NOMO-1 treated with DMSO at 0.1 percent for 48 hours (cell line): ENCODE results near the gene CSNK1G1.
"Not testable (repeated sequence)": the region's sequence is repeated elsewhere in the genome, so short reads cannot be mapped to it uniquely, and the experiment has no call there.

Source experiments
- DNase-seq: peaks from one replicate; lab custom pipeline; 2025; ENCODE audit not compliant: unreplicated experiment; lab: John Stamatoyannopoulos, UW

CSNK1G1 gene

DNA sequence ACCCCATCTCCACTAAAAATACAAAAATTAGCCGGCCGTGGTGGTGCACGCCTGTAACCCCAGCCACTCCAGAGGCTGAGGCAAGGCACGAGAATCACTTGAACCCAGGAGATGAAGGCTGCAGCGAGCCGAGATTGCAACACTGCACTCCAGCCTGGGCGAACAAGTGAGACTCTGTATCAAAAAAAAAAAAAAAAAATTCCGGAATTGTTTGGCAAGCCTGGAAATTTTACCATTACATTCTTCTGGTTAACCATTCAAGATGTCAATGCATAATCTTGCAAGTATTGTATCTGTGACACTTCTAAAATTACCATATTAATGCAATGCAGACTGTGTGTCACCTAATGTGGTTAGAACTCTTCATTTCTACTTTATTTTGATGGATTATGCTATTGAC is 67.0 kb downstream of the CSNK1G1 start:
- DNase-seq, result no peak

GRCh38 chr15:64288577-64288976 is 67.4 kb downstream of the CSNK1G1 start:
- DNase-seq, result no peak

- no peak for DNase-seq
These were observed 68.0 kb downstream of the CSNK1G1 start for GRCh38 chr15:64287953-64288352.

DNA sequence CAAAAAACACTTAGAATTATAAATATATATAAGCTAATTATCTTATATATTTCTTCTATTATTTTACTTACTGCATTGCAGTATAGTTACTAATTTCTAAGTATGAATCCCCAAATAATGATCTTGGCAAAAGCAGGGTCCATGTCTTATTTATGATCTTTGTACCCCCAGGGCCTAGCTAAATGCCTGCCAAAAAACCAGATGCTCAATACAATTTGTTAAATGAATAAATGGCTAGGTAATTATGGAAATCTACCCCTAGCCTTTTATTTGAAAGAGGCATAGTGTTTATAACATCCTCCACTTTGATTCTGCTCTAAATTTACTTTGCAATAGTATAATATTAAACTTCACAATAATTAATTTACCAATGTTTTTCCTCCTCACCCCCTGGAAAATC is 69.5 kb downstream of the CSNK1G1 start:
- DNase-seq, result no peak

- DNase-seq, result no peak
These were observed 70.1 kb downstream of the CSNK1G1 start for GRCh38 chr15:64285871-64286270.

GRCh38 chr15:64285150-64285549 is 70.8 kb downstream of the CSNK1G1 start:
- DNase-seq, result no peak

- peak; percentile 83 for DNase-seq
These were observed 71.9 kb downstream of the CSNK1G1 start for GRCh38 chr15:64284042-64284441.

- no peak for DNase-seq
These were observed 73.3 kb downstream of the CSNK1G1 start for GRCh38 chr15:64282701-64283100.

DNA sequence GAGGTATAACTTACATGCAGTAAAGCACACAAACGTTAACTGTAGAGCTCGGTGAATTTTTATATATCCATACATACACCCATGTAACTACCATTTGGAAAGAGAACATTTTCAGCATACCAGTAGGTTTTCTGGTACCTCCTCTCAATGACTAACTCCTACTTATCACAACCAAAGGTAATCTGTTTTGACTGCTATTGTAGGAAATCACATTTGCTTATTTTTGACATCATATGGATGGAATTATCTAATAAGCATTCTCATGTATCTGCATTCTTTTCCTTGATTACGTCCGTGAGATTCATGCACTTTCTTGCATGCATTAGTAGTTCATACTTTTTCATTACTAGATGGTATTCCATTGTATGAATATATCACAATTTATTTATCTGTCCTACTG is 76.8 kb downstream of the CSNK1G1 start:
- DNase-seq, result no peak

- peak; percentile 43 for DNase-seq
These were observed 80.0 kb downstream of the CSNK1G1 start for GRCh38 chr15:64275934-64276333.

GRCh38 chr15:64274341-64274950 is 81.5 kb downstream of the CSNK1G1 start:
- peak; percentile 31 for DNase-seq

DNA sequence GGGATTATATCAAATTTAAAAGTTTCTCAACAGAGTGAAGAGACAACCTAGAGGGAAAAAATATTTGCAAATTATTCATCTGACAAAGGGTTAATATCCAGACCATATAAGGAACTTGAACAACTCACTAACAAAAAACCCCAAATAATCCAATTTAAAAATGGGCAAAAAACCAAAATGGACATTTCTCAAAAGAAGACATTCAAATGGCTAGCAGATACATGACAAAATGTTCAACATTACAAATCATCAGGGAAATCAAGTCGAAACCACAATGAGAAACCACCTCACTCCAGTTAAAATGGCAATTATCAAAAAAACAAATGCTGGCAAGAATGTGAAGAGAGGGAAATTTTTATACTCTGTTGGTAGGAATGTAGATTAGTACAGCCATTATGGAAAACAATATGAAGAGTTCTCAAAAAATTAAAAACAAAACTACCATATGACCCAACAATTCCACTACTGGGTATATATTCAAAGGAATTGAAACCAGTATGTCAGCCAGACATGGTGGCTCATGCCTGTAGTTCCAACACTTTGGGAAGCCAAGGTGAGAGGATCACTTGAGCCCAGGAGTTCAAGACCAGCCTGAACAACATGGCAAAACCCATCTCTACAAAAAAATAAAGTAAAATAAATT is 88.5 kb downstream of the CSNK1G1 start:
- no peak for DNase-seq

- not testable (repeated sequence) for DNase-seq
These were observed 90.8 kb downstream of the CSNK1G1 start for GRCh38 chr15:64265188-64265587.

GRCh38 chr15:64264502-64264901 is 91.5 kb downstream of the CSNK1G1 start:
- no peak for DNase-seq

- DNase-seq, result no peak
These were observed 92.4 kb downstream of the CSNK1G1 start for GRCh38 chr15:64263567-64263966.

- DNase-seq, result no peak
These were observed 99.9 kb downstream of the CSNK1G1 start for GRCh38 chr15:64256051-64256450.

GRCh38 chr15:64251658-64252057 is 104.3 kb downstream of the CSNK1G1 start:
- no peak for DNase-seq

DNA sequence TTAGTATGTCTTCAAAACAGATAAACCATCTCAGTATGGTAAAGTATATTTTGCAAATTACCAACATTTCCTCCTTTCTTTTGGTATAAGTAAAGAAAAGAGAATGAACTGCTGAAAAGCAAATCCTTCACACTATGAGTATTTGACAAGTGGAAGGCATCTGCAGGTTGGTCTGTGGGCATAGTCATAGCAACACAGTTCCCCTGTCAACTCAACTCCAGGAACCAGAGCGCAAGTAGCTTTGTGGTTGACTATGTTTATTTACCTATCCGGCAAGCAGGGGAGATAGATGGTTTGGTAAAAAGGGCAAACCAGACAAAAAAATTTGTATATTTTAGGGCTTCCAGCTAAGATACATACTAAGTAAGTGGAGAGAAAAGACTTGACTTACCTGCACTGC is 104.9 kb downstream of the CSNK1G1 start:
- no peak for DNase-seq

- DNase-seq, result no peak
These were observed 105.9 kb downstream of the CSNK1G1 start for GRCh38 chr15:64249883-64250575.

DNA sequence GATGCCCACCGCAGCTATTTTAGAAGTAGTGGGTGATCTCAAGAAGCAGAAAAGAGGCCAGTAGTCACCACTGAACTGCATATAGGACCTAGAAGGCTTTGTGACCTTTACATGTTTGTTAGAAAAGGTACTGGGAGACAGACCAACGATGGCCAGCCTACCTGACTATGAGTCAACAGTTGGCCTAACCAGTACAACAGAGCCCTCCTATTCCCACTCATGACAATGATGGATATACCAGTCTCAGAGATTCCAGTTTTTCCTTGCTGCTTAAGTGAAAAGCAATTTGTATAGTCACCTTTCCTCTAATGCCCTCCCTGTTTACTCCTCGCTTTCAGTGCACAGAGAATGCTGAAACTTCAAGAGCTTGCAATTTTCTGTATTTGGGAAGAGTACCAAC is 106.6 kb downstream of the CSNK1G1 start:
- no peak for DNase-seq

DNA sequence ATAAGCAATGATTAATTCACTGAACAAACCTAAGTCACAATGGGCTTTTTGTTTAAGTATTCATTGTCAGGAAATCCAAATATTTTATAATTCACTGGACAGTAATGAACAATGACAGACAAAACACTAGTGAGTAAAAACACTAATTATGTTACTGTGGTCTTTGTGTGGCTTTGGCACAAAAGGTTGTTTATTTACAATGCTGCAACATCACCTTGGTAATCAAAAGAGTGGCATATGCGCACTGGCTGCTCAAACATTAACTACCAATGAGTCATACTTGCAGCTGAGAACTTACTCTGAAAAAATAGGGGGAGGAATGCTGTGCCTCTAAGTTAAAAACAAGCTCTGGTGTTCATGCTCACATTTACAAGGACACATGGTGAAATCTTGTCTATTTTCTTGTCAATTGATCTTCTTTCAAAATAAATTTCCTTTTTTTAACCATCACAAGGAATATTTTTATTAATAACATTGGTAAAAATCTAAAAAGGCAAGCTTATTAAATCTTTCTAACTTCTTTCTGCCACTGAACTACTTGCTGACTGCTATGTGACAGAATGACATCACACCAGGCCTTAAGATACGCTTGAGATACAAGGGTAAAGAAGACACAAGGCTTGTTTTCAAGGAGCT is 107.9 kb downstream of the CSNK1G1 start:
- peak; percentile 28 for DNase-seq

DNA sequence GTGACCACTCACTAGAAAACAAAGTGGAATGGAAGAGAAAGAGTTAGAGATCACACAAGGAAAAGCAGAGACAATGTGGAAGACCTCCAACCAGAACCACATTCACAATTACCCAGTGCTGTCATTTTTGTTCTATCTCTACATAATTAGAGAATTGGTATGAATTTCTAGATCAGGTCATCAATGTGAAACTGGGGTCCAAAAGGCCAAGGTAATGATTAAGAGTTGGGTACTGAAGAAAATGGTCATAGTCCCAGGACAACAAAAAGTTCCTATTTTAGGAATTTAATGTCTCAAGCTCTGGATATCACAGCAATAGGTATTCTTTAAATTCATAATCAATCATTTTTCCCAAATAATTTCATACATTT is 108.5 kb downstream of the CSNK1G1 start:
- DNase-seq, result no peak
